Subcutaneous adipose tissue (tissue), 4 donors: Measurements from ENCODE around the gene ADAMTS17. TPM values are rescaled to one million over a fixed set of nuclear protein-coding genes. Genes with fewer than 3 reads are reported as not detected.

Experiments
- CTCF ChIP-seq: fragments of 450-650 bp; IDR thresholded peaks from one replicate; pipeline ENCODE4 v1.5.1; 2016; ENCODE audit warnings: low read depth, mild to moderate bottlenecking, control low read depth, antibody characterized with exemption, moderate library complexity
- total RNA-seq, 4 donors: library from RNA; depleted of rRNA; stranded (reverse); fragments of >200 nt; gene quantifications; one replicate each; pipeline ENCODE4 v1.1.0, GENCODE V29; 2016

The ADAMTS17 gene
- total RNA-seq, 4 donors from 2014 or later: 0.49 to 5.3 (median 2.5) TPM

- no peak for TF ChIP-seq CTCF
Measured at GRCh38 chr15:100105101-100105500, 236.7 kb downstream of the ADAMTS17 start.

DNA sequence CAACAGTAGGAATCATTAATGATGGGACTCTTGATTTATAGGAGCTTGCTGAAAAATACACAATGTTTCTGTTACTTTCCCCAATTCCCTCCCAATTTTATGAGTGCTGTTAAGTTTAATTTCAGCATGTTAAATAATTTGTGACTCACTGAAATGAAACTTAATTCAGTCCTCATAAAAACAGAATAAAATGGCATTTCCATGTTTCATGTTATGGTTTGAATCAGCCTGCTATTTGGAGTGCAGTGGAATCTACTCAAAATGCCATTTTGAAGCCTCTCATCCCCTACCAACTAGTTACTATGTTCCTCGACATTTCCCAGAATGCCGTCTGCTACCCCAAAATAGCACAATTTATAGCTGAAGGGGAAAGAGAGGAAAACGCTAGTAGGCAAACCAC, 237.5 kb downstream of the ADAMTS17 start:
- no peak for TF ChIP-seq CTCF

GRCh38 chr15:100103828-100104227, 237.9 kb downstream of the ADAMTS17 start:
- TF ChIP-seq CTCF: no peak

GRCh38 chr15:100101426-100102089, 240.2 kb downstream of the ADAMTS17 start:
- no peak for TF ChIP-seq CTCF

DNA sequence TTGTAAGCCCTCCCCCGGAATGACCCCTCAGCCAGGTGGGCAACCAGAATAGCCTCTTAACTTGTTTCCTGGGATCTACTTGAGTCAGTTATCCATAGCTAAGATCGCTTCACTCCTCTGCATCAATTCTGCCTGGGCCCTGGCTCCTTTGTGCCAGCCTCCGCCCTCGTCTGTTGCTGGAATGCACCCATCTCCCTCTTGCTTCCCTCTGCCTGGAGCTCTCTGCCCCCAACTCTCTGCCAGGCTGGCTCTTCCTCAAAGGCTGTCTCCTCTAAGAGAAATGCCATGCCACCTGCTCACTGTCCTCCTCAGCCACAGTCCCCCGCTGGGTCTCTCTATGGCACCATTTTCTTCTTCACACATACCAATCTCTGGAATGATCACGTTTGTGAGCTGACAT, 240.8 kb downstream of the ADAMTS17 start:
- TF ChIP-seq CTCF: no peak

GRCh38 chr15:100099976-100100375, 241.8 kb downstream of the ADAMTS17 start:
- no peak for TF ChIP-seq CTCF

DNA sequence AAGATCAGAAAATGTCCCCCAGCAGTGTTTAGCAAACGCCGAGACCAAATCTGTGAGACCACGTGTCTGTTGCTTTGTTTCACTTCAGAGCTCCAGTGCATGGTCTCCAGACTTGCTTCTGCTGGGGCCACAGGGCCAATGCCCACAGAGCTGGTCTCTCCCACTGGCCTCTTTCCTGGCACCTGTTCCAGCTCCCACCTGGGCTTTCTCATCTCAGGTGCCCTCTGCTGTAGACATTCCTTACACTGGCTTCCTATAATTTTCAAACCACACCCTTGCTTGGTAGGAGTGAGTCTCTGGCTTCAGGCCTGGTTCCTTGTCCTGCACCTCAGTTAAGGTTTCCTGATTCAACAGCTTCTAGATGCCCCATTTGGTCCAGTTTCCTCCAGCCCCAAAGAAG, 243.1 kb downstream of the ADAMTS17 start:
- no peak for TF ChIP-seq CTCF
